HG03521 (cell line): Measurements from ENCODE around the gene CST11.

ENCODE experiments used
- ATAC-seq: cut with Tn5 transposase; IDR thresholded peaks from one replicate; pipeline ENCODE4 v1.9.1; 2021; ENCODE audit warnings: mild to moderate bottlenecking, moderate library complexity; ENCODE audit not compliant: unreplicated experiment

The CST11 gene

DNA sequence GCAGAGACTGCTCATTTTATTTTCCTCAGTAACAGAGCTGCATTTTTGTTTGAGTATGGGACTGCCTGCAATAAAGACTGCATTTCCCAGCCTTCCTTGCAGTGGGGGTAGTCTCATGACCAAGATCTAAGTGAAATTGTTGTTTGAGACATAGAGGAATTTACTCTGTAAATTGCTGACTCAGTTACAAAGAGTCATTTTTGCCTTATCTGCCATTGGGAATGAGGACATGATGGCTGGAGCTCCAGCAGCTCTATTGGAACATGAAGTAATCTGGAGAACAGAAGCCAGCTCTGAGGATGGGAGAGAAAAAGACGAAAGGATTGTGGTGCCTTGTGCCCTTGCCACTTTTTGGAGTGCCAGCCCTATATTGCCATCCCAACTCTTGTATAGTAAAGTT is 2.1 kb upstream of the CST11 start:
- no peak for ATAC-seq

DNA sequence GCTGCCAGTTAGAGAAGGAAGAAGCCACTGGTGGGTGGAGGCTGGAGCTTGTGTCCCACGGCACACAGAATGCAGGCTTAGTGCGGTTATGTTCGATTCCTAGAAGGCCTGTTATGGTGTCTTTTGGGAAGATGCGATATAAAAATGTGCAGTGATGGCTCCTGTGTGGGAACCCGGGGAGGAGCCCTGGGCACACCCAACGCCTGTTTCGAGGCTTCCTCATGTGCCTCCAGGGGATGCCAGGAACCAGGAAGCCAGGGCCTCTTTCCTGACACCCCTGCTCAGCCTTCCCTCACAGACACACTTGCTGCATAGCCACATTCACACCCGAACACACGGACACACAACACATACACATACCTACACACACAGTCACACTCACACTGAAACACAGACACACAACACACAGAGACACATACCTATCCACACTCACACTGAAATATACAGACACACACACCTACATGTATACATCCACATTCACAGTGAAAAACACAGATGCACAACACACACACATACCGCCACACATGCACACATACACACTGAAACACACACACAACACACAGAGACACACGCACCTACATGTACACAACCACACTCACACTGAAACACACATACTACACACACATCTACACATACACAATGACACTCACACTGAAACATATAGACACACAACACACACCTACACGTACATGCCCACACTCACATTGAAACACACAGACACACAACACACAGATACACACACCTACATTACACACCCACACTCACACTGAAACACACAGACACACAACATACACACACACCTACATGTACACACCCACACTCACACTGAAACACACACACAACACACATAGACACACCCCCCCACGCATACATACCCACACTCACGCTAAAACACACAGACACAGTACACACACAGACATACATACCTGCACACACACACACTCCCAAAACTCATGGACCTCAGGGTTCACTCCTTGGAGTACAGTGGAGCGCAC is 1.2 kb upstream of the CST11 start:
- ATAC-seq, result no peak

DNA sequence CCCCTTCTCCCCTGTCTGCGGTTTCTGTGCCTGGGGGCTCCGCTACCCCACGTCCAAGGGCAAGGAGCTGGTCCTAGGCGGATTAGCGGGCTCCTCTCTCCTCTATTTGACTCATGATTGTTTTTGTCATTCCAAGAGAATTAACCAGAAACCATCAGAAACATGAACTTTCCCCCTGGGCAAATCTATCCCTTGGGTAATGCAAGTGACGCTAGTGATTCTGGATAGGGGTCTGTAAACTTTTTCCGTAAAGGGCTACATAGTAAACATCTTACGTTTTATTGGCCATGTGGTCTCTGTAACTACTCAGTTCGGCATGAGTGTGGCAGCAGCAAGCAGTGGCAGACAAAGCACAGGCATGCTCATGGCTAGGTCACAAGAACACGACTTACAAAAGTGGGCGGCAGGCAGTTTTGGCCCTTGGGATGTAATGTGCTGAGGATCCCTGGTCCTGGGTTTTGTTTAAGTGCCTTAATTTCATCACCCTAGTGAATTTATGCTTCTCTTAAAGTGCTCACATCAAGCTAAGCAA is 654 bp downstream of the CST11 start:
- no peak for ATAC-seq

DNA sequence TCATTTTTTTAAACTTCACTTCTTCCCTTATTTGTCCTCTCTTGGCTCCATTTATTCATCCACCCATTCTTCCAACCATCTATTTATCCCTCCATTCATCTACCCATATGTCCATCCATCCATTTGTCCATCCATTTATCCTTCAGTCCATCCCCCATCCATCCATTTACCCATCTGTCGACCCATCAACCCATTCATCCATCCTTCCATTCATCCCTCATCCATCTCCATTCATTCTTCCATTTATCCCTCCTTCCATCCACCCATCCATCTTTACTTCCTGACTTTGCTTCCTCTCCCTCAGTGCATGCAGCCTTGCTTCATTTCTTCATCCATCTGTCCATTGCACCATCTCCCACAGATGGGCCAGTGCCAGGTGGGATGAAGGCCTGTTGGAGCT is 1.8 kb downstream of the CST11 start:
- ATAC-seq, result no peak

DNA sequence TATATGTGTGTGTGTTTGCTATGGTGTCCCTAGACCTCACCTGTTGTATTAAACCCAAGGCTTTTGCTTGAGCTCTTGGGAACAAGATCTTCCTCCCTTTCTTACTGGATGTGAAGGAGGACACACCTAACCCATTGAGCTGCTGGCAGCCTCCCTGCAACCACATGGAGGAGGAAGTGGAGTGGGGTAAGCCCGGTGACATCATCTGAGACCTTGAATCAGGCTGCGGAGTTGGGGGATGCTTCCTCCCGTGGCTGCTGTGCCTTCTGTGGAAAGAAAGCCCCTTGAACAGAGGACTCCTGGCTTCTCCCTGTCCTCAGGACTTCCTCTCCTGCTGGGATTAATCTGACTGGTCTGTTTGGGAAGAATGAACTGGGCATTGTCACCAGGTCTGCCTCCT is 3.3 kb downstream of the CST11 start:
- no peak for ATAC-seq

DNA sequence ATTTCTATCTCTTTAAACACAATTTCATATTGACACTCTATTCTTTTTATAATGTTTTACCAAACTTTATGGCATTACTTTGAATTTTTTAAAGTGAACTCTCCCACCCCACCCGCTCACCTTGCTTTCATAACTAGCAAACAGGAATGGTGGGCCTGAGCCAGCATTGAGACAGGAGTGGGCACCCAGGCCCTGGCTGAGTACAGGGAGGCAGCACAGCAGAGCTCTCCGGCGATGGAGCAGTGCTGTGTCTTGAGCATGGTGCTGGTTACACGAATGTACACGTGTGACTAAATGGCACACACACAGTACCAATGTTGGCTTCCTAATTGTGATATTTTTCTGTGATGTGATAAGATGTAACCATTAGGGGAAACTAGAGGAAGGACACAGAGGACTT is 4.5 kb downstream of the CST11 start:
- ATAC-seq, result no peak

DNA sequence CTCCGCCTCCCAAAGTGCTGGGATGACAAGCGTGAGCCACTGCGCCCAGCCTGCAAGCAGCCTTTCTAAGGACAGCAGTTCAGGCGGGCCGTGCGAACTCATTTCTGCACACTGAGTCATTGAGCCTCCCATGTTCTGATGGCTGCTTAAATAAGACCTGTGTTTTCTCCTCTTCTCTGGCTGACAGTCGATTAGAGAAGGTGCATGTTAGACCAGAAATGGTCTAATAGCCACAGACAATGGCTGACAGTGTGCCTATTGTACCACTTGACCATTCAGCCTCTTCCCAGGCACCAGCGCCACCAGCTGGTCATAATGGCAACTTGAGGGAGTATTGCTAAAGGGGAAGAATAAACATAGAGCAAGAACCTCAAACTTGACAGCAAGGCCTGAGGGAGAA is 6.2 kb downstream of the CST11 start:
- no peak for ATAC-seq

DNA sequence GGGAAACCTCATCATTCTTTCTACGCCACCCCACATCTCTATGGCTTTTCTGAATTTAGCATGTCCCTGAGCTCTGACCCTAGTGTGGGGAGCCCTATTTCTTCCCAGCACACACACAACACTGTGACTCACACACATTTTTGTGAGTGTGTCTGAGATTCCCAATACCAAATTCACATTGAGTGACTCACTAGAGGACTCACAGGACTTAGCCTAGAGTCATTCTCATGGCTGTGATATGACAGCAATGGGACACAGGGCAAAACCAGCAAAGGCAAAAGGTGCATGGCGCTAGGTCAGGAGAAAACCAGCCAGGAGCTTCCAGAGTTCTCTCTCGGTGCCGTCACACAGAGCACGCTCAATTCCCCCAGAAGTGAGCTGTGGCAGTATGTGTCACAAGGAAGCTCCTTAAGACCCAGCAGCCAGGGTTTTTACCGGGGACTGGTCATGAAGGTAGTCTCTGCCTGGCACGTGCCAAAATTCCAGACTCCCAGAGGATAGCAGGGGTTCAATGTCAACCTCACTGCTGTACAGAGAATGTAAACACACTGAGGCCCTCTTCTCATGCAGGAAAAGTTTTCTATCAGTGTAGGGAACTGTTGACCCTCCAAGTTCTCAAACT is 7.0 kb downstream of the CST11 start:
- ATAC-seq, result no peak

DNA sequence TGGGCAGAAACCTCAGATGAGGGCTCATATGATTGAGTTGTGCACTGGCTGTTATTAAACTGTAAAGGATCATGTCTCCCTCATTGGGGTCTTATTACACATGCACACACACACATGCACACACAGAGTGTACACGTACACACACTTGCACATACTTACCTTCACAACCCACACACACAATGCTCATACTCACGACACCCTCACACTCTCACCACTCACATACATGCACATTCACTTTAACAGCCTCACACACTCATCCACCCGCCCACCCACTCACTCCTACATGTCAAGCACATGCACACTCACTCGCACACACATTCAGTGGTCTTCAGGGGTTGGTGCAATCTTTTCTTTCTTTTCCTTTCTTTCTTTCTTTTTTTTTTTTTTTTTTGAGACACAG is 7.8 kb downstream of the CST11 start:
- no peak for ATAC-seq

DNA sequence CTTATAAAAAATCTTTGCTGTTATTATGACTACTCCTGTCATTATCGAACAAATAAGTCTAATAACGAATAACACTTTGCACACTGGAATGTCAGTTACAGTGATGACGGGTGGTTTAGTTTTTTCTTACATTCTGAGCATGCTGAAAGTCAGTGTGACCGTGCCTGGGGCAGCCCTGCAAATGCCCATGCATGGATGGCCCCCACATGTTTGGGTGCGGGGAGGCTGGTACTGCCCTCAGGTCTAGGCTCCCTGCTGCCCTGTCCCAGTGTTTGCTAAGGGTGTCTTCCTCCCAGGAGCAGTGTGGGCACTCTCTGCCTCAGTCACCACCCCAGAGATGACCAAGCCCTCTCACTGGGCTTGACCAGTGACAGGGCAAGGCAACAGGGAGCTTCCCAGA is 10.2 kb downstream of the CST11 start:
- ATAC-seq, result no peak

DNA sequence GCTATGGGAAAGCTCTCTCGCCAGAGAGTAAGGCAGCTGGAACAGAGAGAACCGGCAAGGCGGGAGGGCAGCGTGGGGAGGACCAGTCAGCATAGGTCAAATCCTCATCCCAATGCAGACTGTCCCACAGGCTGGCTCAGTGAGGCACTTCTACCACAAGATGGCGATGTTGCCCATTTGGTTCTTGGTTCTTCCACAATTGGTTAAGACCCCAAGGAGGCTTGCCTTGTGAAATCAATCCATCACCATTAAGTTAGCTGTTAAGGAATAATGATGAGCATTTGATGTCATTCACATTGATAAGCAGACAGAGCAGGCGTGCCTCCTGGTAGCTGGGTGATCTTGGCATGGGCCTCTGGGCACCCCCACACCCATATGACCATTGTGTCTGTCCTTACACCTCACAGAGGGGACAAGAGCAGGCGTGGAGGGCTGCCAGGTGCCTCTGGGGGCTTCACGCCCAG is 10.8 kb downstream of the CST11 start:
- ATAC-seq, result peak; percentile 67

DNA sequence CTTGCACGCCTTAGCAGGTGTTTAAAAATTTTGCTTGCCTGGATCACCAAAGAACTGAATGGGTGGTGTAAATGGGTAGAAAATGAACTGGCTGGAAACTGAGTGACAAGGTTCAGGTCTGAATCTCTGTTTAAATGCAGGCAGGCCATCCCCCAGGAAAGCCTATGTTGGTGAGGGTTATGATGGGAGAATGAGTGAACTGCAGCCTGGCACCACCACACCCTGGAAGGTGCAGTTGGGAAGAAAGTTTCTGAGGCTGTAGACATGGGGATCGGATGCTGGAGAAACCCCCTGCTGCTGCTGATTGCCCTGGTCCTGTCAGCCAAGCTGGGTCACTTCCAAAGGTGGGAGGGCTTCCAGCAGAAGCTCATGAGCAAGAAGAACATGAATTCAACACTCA is 12.7 kb downstream of the CST11 start:
- ATAC-seq, result no peak

DNA sequence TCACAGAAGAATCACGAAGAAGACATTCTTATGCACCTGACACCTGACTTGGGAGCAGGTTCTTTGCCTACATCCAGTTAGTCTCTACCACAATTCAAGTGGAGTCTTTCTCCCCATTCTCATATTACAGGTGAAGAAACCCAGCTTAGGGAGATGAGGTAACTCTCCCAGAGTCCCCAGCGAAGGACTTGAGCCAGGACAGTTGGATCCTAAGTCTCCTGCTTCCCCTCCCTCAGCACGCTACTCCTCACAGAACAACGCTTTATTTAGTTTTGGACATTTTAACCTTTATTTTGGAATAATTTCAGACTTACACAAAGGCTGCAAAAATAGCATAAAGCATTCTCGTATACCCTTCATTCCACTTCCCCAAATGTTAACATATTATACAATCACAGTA is 14.0 kb downstream of the CST11 start:
- no peak for ATAC-seq

DNA sequence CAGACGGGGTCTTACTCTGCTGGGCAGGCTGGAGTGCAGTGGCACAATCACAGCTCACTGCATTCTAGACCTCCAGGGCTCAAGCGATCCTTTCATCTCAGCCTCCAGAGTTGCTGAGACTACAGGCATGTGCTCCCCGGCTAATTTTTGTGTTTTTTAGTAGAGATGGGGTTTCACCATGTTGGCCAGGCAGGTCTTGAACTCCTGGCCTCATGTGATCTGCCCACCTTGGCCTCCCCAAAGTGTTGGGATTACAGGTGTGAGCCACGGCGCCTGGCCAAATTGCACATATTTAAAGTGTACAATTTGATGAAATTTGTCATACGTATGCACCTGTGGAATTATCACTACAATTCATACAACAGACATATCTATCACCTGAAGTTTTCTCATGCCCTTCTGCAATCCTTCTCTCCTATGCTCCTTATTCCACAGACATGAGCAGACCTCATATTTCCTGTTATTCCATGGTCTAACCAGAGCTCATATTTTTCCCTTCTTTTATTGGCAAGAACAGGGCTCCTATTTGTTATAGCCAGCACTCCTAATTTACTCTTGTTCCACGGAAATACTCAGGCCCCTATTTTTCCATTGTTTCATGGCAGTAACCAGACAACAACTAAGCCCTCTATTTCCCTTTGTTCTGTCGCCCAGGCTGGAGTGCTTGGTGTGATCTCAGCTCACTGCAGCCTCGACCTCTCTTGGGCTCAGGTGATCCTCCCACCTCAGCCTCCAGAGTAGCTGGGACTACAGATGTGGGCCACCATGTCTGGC is 15.4 kb downstream of the CST11 start:
- no peak for ATAC-seq

DNA sequence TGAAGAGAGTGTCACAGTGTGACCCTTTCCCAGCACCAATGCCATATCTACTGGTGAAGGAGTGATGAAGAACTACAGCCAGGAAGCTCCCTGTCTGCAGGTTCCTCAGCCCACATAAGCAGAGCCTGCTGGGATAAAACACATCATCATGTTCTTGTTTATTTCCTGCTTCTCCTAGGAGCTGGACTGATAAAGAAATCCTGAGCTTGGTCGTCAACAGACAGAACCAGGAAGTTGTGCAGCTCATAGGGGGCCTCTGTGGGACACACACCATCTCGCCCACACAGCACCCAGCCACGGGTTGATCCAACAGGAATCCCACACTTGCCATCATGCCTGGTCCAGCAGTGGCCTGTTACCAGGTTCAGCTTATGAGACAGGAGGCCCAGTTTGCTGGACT is 16.0 kb downstream of the CST11 start:
- no peak for ATAC-seq

DNA sequence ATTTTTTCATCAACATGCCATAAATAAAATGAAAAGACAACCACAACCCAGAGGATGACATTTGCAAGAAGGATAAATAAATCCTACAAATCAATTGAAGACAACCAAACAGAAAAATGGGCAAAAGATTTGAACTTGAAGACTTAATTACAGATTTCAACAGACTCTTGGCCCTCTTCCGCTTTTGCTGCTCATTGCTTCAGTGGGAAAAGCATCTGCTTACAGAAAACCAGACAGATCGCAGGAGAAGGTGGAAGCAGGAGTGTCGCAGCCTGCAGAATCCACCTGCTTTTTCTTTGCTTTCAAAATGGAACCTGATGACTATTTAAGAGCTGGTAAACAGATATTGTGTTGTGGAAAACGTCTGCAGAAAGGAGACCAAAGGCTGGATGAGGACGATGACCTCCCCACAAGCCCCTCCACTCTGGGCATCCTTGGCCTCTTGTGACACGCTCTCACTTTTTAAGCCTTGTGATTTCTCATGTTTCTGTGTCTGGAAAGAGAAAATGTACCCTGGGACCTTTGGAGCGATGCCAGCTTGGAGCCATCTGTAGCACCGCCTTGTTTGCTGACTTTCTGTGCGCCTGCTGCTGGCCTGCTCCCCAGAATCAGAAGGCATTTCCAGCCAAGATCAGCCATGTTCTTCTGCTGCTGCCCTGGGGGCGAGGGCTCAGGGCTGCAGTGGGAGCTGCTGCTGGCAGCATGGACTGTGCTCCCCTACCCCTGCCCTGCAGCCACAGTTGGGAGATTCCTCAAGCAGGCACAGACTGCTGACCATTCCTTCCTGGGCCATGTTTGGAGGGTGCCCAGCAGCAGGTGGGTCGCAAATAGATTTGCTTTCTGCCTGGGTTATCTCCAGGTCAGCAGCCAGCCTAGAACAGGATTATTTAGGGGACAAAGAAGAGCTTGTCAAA is 16.8 kb downstream of the CST11 start:
- ATAC-seq, result no peak

DNA sequence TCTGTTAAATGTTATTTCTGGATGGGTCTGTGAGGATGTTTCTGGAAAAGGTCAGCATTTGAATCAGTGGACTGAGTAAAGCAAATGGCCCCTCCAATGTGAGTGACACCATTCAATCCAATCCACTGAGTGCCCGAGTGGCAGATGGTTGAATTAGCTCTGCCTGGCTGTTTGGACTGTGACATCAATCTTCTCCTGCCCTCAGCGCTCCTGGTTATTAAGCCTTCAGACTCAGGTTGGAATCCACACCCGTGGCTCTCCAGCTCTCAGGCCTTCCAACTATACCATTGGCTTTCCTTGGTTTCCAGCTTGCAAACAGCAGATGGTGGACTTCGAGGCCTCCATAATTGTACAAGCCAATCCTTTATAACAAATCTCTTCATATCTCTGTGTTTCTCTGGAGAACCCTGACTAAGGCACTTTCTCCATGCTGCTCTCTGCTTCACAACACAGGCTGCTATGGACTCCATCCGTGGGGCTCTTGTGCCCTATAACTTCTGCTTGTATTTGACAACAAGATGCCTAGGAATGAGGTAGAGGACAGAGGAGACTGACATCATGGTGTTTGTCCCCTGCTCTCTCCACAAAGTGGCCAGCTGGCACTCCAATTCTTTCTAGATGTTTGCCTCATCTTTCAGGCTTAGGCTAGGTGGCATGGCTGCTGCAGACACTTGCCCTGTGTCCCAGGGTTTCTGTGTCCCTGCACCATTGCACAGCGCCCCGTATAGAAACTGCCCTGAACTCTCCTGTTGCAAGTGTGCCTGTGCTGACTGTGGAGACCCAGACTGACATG is 18.0 kb downstream of the CST11 start:
- no peak for ATAC-seq

DNA sequence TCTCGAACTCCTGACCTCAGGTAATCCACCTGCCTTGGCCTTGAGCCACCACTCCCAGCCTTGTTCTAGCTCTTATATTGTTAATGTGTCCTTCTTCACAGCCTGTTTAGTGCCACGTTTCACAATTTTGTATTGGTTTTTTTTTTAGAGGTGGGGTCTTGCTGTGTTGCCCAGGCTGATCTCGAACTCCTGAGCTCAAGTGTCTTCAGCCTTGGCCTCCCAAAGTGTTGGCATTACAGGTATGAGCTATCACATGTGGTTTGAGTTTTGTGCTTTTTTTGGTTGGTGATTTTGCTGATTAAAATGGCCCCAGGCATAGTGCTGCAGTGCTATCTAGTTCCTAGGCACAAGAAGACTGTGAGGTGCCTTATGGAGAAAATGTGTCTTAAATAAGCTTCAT is 19.0 kb downstream of the CST11 start:
- no peak for ATAC-seq

DNA sequence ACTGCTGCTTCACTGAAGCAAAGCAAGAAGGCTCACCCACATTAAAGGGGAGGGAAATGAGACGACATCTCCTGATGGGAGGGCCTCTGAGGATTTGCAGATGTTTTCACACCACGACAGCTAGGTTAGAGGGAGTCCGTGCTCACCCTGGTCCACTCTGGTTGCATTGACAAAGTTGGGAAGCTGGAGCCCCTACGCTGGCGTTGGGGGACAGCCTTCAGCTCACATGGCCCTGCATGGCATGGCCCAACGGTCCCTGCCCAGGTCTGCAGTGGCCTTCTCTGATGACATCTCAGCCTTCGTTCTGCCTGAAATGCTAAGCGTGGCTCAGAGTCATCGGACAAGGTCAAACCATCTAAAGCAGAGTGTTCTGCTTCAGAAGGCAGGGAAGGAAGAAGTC is 27.5 kb downstream of the CST11 start:
- ATAC-seq, result no peak
